ENCODE data around the gene COBL. TPM values are rescaled to one million over a fixed set of nuclear protein-coding genes. Genes with fewer than 3 reads are reported as not detected.

Gene COBL
- total RNA-seq, 1 experiment from 2014 or later, result 52.3 TPM

GRCh38 chr7:51140199-51141164, 176.1 kb downstream of the COBL start:
- Histone ChIP-seq H3K14ac (ENCODE audit: insufficient read depth, low read length) (no peak overlapping the region), H2BK12ac (ENCODE audit: insufficient read length, low read depth, low read length) (no peak overlapping the region), H4K8ac (replicated peaks; ENCODE audit: insufficient read length, low read depth, low read length) (no peak overlapping the region), H3K4me2 (ENCODE audit: insufficient read depth, insufficient read length, low read length) (no peak overlapping the region), H3K4ac (ENCODE audit: low read depth, low read length) (no peak overlapping the region), H3K27ac (ENCODE audit: insufficient read length, low read depth, low read length) (no peak overlapping the region), H4K91ac (ENCODE audit: insufficient read length, low read depth, low read length) (no peak overlapping the region), H2AFZ (ENCODE audit: low read length) (no peak overlapping the region), H3T11ph (ENCODE audit: low read length) (no peak overlapping the region), H2AK5ac (ENCODE audit: insufficient read length, low read length) (no peak overlapping the region), H3K23me2 (ENCODE audit: insufficient read length, low read depth, low read length, poor library complexity, severe bottlenecking) (no peaks in the 10 kb centered on the region), H3K4me1 (ENCODE audit: insufficient read depth, low read length) (no peaks in the 10 kb centered on the region; the same call in 1 of the 2 replicates), H3K79me2 (ENCODE audit: insufficient read depth, low read length) (no peaks in the 10 kb centered on the region), H2BK15ac (ENCODE audit: low read depth, low read length) (no peak overlapping the region), H2BK20ac (ENCODE audit: low read depth, low read length, poor library complexity, severe bottlenecking) (no peak overlapping the region), H2BK5ac (ENCODE audit: insufficient read length, low read length) (no peak overlapping the region), H4K20me1 (ENCODE audit: control insufficient read depth, insufficient read depth, insufficient read length) (no peaks in the 10 kb centered on the region), H4K5ac (ENCODE audit: insufficient read length, low read depth, low read length) (no peak overlapping the region), H2BK120ac (ENCODE audit: low read depth, low read length, poor library complexity, severe bottlenecking) (no peak overlapping the region), H3K79me1 (ENCODE audit: insufficient read depth, low read depth, low read length, poor library complexity, severe bottlenecking) (no peaks in the 10 kb centered on the region), H3K9me3 (ENCODE audit: control insufficient read depth, low read depth, low read length) (no peaks in the 10 kb centered on the region), H3K9ac (ENCODE audit: extremely low read depth, insufficient read length, low read length) (no peak overlapping the region), H3K56ac (ENCODE audit: insufficient read length, low read depth, low read length) (no peak overlapping the region), H3K27me3 (ENCODE audit: insufficient read depth, low read length) (no peaks in the 10 kb centered on the region), H3K18ac (ENCODE audit: insufficient read length, low read depth, low read length) (no peak overlapping the region), H3K23ac (ENCODE audit: insufficient read length, low read depth, low read length) (no peak overlapping the region)
- no CpG with 5 or more reads among the region's 15 CpGs for WGBS (ENCODE audit: extremely low coverage, insufficient read length, low lambda C conversion rate)
- Mint-ChIP-seq H3K9me3 (no peaks in the 10 kb centered on the region), H3K4me3 (no peak overlapping the region; a peak in 1 of 5 replicates), H3K27ac (peak overlapping the region in 2 of 3 experiments; percentile 3 to 79; a peak in 2 of 7 replicates), H3K36me3 (ENCODE audit: insufficient read depth in 1 of 3, low read depth in 3 of 3) (peaks cover 4 to 8% (median 8%) of the 10 kb centered on the region in 3 experiments; a peak in 5 of 7 replicates), H3K4me1 (peaks cover 17 to 22% of the 10 kb centered on the region in 2 experiments), H3K27me3 (ENCODE audit: low read depth) (no peaks in the 10 kb centered on the region)
- no peak for DNase-seq
- no peak for TF ChIP-seq CTCF (conservative IDR thresholded peaks at IDR 0.05)

Measured in H9 (cell line).